BE2C (cell line): ENCODE data around the gene SSR4.
A peak's percentile ranks its signal among the peaks of the same experiment; 100 is the strongest.

Experiments used
- DNase-seq: peaks from one replicate; pipeline ENCODE4 v3.0.0-alpha.2; 2020
- H3K27me3 ChIP-seq: fragments of 250-450 bp; sonication (Bioruptor Pico); 2 replicates; pipeline ENCODE4 v1.5.1; 2020; ENCODE audit warnings: mild to moderate bottlenecking
- H3K36me3 ChIP-seq: fragments of 250-450 bp; sonication (Bioruptor Pico); 2 replicates; pipeline ENCODE4 v1.5.1; 2020; ENCODE audit warnings: mild to moderate bottlenecking
- H3K4me1 ChIP-seq: fragments of 250-450 bp; sonication (Bioruptor Pico); 2 replicates; pipeline ENCODE4 v1.5.1; 2020
- H3K4me3 ChIP-seq: 2 replicates; pipeline ENCODE4 v1.5.1; 2011; ENCODE audit warnings: low read depth, low read length
- H3K9me3 ChIP-seq: fragments of 250-450 bp; sonication (Bioruptor Pico); 2 replicates; pipeline ENCODE4 v1.5.1; 2020
- TF ChIP-seq, protein P1 (sequence below): IDR thresholded peaks from 2 replicates; pipeline ENCODE4 v1.5.1; 2012; ENCODE audit warnings: mild to moderate bottlenecking, low read depth, low read length

The SSR4 gene

DNA sequence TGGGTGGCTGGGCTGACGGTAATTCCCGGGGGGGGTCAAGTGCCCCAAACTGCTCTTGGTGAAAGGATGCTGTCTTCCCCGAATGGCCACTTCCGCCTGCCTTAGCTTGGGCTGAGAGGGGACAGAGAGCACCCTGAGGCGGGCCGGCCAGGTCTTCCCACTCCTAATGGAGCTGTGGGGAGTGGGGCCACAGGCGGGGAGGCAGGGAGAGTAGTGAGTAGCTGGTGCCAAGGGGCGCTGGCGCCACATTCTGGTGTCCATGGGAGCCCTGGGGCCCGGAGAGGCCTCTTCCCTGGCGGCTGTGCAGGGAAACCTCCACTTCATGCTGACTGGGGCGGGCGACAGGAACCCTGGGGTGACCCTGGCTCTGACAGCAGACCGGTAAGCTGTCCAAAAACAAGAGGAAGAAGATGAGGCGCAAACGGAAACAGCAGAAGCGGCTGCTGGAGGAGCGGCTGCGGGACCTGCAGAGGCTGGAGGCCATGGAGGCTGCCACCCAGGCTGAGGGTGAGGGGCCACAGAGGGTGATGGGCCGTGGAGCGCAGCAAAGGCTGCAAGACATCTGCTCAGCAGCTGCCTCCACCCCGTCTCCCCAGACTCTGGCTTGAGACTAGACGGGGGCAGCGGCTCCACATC lies 11.0 kb upstream of the SSR4 start:
- Histone ChIP-seq H3K4me1 (peaks cover 20% of the 10 kb centered on the region), H3K27me3 (no peaks in the 10 kb centered on the region), H3K36me3 (0 out of 2 replicates have a peak, but pooled peaks cover 4% of the 10 kb centered on the region), H3K9me3 (no peaks in the 10 kb centered on the region), H3K4me3 (no peak overlapping the region)
- no peak for DNase-seq
- TF ChIP-seq, protein P1, sequence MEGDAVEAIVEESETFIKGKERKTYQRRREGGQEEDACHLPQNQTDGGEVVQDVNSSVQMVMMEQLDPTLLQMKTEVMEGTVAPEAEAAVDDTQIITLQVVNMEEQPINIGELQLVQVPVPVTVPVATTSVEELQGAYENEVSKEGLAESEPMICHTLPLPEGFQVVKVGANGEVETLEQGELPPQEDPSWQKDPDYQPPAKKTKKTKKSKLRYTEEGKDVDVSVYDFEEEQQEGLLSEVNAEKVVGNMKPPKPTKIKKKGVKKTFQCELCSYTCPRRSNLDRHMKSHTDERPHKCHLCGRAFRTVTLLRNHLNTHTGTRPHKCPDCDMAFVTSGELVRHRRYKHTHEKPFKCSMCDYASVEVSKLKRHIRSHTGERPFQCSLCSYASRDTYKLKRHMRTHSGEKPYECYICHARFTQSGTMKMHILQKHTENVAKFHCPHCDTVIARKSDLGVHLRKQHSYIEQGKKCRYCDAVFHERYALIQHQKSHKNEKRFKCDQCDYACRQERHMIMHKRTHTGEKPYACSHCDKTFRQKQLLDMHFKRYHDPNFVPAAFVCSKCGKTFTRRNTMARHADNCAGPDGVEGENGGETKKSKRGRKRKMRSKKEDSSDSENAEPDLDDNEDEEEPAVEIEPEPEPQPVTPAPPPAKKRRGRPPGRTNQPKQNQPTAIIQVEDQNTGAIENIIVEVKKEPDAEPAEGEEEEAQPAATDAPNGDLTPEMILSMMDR, result no peak

DNA sequence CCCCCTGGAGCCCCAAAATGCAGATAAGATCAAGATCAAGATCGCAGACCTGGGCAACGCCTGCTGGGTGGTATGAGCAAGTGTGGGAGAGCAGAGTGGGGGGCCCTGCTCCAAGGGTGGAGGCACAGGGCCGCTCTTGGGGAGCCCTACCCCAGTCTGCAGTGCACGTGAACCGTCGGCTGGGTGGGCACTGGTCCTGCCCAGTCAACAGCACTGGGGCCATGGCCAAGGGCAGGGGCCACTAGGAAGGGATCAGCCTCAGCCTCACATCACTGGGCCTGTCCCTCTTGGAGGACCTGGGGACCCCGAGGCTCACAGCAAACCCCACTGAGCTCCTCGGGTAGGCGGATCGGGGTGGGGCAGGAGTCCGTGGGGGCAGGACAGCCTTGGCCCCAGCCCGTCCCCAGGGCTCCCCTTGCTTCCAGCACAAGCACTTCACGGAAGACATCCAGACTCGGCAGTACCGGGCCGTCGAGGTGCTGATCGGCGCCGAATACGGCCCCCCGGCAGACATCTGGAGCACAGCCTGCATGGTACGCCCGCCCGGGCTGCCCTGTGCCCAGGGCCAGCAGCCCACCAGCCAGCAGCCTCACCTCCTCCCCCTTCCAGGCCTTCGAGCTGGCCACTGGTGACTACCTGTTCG lies 10.0 kb upstream of the SSR4 start:
- Histone ChIP-seq H3K9me3 (no peaks in the 10 kb centered on the region), H3K4me3 (no peak overlapping the region), H3K27me3 (no peaks in the 10 kb centered on the region), H3K4me1 (peaks cover 20% of the 10 kb centered on the region), H3K36me3 (peaks cover 4% of the 10 kb centered on the region; the same call in 1 of the 2 replicates)
- TF ChIP-seq, protein P1, result no peak
- DNase-seq, result no peak

DNA sequence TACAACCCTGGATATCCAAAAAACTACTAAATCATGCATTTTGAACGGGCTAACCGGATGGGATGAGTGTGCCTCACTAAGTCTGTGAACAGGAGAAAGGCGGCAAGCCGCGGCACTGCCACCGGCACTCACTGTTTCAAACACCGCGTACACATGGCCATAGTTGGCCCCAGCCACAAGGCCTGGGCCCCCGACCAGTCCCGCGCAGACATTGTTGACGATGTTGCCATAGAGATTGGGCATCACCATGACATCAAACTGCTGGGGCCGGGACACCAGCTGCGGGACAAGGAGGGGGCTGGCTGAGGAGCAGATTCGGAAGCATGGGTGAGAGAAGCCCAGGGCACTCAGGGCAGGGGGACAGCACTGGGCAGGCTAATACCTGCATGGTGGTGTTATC lies 7.8 kb upstream of the SSR4 start:
- Histone ChIP-seq H3K9me3 (no peaks in the 10 kb centered on the region), H3K27me3 (no peaks in the 10 kb centered on the region), H3K4me3 (no peak overlapping the region), H3K4me1 (peaks cover 15% of the 10 kb centered on the region), H3K36me3 (peaks cover 14% of the 10 kb centered on the region)
- DNase-seq, result no peak
- TF ChIP-seq, protein P1, result no peak

DNA sequence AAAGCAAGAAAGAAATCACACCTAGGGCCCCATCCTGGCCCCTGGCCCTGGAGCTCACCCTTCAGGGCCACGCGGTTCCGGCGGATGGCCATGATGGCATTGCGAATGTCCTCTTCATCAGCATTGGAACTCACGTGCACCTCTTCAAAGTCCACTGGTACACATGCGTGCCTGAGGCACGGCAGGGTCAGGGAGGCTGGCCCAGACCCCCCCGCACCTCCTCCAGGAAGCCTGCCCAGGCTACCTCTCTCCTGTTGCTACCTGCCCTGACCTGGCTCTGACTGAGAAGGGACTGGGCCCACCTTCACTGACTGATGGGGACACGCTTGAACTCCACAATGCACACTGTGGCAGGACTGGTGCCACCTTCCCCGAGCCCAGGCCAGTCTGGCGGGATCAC lies 4.8 kb upstream of the SSR4 start:
- Histone ChIP-seq H3K4me1 (peaks cover 18% of the 10 kb centered on the region), H3K27me3 (no peaks in the 10 kb centered on the region), H3K4me3 (no peak overlapping the region), H3K36me3 (peaks cover 19% of the 10 kb centered on the region), H3K9me3 (no peaks in the 10 kb centered on the region)
- TF ChIP-seq, protein P1, result no peak
- DNase-seq, result no peak

DNA sequence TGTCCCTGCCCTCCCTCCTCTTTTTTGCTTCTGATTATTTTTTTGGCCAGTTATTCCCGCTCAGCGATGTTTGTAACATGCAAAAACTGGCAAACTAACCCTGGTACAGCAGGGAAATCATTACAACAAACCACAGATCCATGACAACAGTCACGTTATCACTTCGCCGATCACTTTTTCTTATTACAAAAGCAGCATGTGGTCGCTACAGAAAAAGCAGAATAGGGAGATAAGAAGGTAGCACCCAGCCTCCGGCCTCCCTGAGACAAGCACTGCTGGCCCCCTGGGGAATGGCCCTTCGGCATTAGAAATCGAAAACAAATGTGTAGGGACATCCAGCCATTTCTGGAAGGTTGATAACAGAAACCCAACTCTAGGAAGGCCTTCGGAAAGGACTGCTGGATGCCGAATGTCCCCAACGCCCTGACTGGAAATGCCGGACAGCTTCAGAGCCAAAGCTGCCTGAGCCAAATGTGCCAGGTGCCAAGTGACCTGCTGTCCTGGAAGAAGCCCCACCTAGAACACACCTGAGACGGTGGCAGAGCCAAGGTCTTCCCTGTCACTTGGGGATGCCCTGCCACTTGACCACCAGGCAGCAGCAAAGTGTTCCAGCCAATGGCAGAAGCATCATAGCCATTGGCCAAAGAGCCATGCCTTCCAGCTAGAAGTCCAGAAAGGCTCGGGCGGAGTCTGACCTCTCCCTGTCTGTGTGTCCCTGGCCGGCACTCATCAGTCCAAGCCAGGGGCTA lies 3.2 kb upstream of the SSR4 start:
- TF ChIP-seq, protein P1, result no peak
- DNase-seq, result peak; percentile 34
- Histone ChIP-seq H3K4me1 (peaks cover 18% of the 10 kb centered on the region), H3K36me3 (peaks cover 20% of the 10 kb centered on the region), H3K4me3 (peak overlapping the region; percentile 43), H3K9me3 (no peaks in the 10 kb centered on the region), H3K27me3 (no peaks in the 10 kb centered on the region)
